Measurements from ENCODE around the gene LDLRAD4. TPM values are rescaled to one million over a fixed set of nuclear protein-coding genes. Genes with fewer than 3 reads are reported as not detected.

LDLRAD4 gene
- polyA plus RNA-seq, 1 experiment = not detected

DNA sequence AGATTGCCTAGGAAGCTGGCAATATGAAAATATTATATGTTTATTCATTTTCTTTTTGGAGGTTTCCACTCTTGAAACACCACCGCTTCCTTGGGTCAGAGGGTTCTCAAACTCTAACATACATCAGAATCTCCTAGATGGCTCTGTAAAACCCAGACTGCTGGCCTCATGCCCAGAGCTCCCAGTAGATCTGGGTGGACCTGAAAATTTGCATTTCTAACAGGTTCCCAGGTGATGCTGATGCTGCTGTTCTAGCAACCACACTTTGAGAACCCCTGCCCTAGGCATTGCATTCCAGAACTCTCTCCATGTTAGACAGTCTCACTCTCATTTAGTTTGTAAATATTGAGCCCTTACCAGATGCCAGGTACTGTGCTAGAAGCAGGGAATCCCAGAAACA is 368.4 kb downstream of the LDLRAD4 start:
- TF ChIP-seq, protein P1, sequence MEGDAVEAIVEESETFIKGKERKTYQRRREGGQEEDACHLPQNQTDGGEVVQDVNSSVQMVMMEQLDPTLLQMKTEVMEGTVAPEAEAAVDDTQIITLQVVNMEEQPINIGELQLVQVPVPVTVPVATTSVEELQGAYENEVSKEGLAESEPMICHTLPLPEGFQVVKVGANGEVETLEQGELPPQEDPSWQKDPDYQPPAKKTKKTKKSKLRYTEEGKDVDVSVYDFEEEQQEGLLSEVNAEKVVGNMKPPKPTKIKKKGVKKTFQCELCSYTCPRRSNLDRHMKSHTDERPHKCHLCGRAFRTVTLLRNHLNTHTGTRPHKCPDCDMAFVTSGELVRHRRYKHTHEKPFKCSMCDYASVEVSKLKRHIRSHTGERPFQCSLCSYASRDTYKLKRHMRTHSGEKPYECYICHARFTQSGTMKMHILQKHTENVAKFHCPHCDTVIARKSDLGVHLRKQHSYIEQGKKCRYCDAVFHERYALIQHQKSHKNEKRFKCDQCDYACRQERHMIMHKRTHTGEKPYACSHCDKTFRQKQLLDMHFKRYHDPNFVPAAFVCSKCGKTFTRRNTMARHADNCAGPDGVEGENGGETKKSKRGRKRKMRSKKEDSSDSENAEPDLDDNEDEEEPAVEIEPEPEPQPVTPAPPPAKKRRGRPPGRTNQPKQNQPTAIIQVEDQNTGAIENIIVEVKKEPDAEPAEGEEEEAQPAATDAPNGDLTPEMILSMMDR (IDR thresholded peaks at IDR 0.05; ENCODE audit: low read depth, low read length) = no peak
- CTCF ChIA-PET = no interaction called here
- H3K4me3 ChIP-seq (ENCODE audit: low read depth, low read length) = no peak overlapping the region
- H3K27me3 ChIP-seq (ENCODE audit: control insufficient read depth, insufficient read depth, low read length) = peaks cover 4% of the 10 kb centered on the region
- no peak for DNase-seq (ENCODE audit: low read depth, low spot score)
- no peak overlapping the region for H3K27ac ChIP-seq (ENCODE audit: low read depth, low read length)
- no peaks in the 10 kb centered on the region; the same call in 1 of the 2 replicates for H3K9me3 ChIP-seq (ENCODE audit: control insufficient read depth, insufficient read depth, low read length)
- POLR2A ChIA-PET = no interaction called here

DNA sequence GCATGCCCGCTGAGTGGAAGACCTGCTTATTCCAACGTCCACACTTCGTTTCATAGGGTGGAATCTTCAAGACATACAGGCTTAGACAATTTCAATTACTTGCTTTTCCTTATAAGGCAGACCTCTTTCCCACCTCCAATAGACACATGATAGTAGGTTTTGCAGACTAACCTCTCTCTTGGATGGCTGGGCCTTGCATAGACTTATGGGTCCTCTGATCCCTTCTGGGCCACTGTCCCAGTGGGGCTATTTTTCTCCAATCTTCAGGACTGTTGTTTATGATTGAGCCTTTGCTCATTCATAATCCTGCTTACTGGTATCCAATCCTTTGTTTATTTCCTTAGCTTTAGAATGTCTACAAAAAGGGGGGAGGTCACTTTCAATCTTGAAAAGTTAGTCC is 368.9 kb downstream of the LDLRAD4 start:
- TF ChIP-seq, protein P1 (IDR thresholded peaks at IDR 0.05; ENCODE audit: low read depth, low read length) = no peak
- peaks cover 4% of the 10 kb centered on the region for H3K27me3 ChIP-seq (ENCODE audit: control insufficient read depth, insufficient read depth, low read length)
- CTCF ChIA-PET = no interaction called here
- H3K27ac ChIP-seq (ENCODE audit: low read depth, low read length) = no peak overlapping the region
- H3K4me3 ChIP-seq (ENCODE audit: low read depth, low read length) = no peak overlapping the region
- no peaks in the 10 kb centered on the region; the same call in 1 of the 2 replicates for H3K9me3 ChIP-seq (ENCODE audit: control insufficient read depth, insufficient read depth, low read length)
- POLR2A ChIA-PET = no interaction called here
- DNase-seq (ENCODE audit: low read depth, low spot score) = no peak

DNA sequence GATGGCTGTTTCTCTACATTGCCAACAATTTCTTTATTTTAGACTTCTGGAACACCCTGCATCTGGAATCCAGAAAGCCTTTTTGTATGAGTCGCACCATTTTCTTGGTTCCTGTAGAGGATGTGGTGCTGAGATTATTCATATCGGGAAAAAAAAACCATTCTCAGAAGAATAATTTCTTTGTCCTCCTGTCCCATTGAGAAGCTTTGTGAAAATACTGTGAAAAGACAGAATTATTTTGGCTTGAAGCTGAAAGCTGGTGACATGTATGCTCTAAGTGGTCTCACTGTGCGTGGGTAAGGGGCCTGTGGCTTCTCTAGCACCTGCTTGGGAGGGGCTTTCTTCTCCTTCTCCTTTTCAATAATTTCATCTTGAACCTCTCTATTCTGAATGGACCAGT is 369.4 kb downstream of the LDLRAD4 start:
- Histone ChIP-seq H3K4me3 (ENCODE audit: low read depth, low read length) (no peak overlapping the region), H3K27me3 (ENCODE audit: control insufficient read depth, insufficient read depth, low read length) (peaks cover 4% of the 10 kb centered on the region), H3K27ac (ENCODE audit: low read depth, low read length) (no peak overlapping the region), H3K9me3 (ENCODE audit: control insufficient read depth, insufficient read depth, low read length) (no peaks in the 10 kb centered on the region; the same call in 1 of the 2 replicates)
- no peak for DNase-seq (ENCODE audit: low read depth, low spot score)
- TF ChIP-seq, protein P1 (IDR thresholded peaks at IDR 0.05; ENCODE audit: low read depth, low read length) = no peak
- ChIA-PET POLR2A (no interaction called here), CTCF (no interaction called here)

DNA sequence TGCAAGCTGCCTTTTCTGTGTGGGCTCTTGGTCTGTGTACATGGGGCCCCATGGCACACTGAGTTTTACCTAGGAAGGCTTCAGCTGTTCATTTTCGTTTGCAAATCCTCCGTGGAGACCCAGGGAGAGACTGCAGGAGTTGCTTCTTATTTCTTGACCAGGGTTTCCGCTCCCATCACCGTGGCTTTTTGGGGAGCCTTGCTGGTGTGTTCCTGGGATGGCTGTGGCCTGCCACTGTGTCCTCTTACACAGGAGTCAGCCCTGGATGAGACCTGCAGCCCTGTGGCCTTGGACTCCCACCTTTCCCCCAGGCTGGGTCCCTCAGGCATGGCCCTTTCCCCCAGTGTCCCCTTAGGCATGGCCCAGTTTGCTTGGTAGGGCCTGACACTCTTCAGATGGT is 370.8 kb downstream of the LDLRAD4 start:
- POLR2A ChIA-PET = no interaction called here
- TF ChIP-seq, protein P1 (IDR thresholded peaks at IDR 0.05; ENCODE audit: low read depth, low read length) = no peak
- Histone ChIP-seq H3K27ac (ENCODE audit: low read depth, low read length) (no peak overlapping the region), H3K9me3 (ENCODE audit: control insufficient read depth, insufficient read depth, low read length) (no peaks in the 10 kb centered on the region; the same call in 1 of the 2 replicates), H3K4me3 (ENCODE audit: low read depth, low read length) (no peak overlapping the region), H3K27me3 (ENCODE audit: control insufficient read depth, insufficient read depth, low read length) (peaks cover 4% of the 10 kb centered on the region)
- DNase-seq (ENCODE audit: low read depth, low spot score) = no peak
- CTCF ChIA-PET = interaction anchor here (0.6 kb wide), 1 partner anchor 40 kb away, joined by 3 read pairs; no protein-coding TSS in a partner anchor

DNA sequence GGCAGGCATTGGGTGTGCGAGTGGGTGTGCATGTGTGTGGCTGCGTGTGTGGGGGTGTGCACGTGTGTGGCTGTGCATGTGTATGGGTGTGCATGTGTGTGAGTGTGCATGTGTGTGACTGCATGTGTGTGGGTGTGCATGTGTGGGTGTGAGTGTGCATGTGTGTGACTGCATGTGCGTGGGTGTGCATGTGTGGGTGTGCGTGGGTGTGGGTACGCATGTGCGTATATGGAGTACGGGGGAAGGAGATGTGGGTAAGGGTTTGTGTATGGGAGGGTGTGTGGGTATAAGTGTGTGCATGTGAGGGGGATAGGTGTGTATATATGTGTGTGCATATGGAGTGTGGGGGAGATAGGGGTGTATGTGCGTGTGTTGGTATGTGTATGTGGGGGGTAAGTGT is 371.4 kb downstream of the LDLRAD4 start:
- Histone ChIP-seq H3K9me3 (ENCODE audit: control insufficient read depth, insufficient read depth, low read length) (no peaks in the 10 kb centered on the region; the same call in 1 of the 2 replicates), H3K27me3 (ENCODE audit: control insufficient read depth, insufficient read depth, low read length) (no peaks in the 10 kb centered on the region), H3K27ac (ENCODE audit: low read depth, low read length) (no peak overlapping the region), H3K4me3 (ENCODE audit: low read depth, low read length) (no peak overlapping the region)
- no peak for DNase-seq (ENCODE audit: low read depth, low spot score)
- POLR2A ChIA-PET = no interaction called here
- TF ChIP-seq, protein P1 (IDR thresholded peaks at IDR 0.05; ENCODE audit: low read depth, low read length) = no peak
- CTCF ChIA-PET = no interaction called here
